Fibroblast of lung (primary cell): ENCODE data around the gene MRPL21. TPM values are rescaled to one million over a fixed set of nuclear protein-coding genes. Genes with fewer than 3 reads are reported as not detected.

Experiments used
- DNase-seq, 2 donors: peaks; one replicate each; pipeline versions ENCODE4 v3.0.0 to v3.0.0-alpha.2; 2010; ENCODE audit warnings: low read depth in 2 of 2
- H2AFZ ChIP-seq: 2 replicates; pipeline ENCODE4 v1.5.1; 2012; ENCODE audit warnings: low read length, control low read depth, inconsistent platforms
- H3K27ac ChIP-seq: 2 replicates; pipeline ENCODE4 v1.5.1; 2011; ENCODE audit warnings: low read length, control low read depth; ENCODE audit not compliant: insufficient read depth
- H3K27me3 ChIP-seq: 2 replicates; pipeline ENCODE4 v1.5.1; 2011; ENCODE audit warnings: mild to moderate bottlenecking, low read length; ENCODE audit not compliant: control insufficient read depth, insufficient read depth
- H3K36me3 ChIP-seq: 2 replicates; pipeline ENCODE4 v1.5.1; 2011; ENCODE audit warnings: low read length; ENCODE audit not compliant: control insufficient read depth, insufficient read depth
- H3K4me1 ChIP-seq: 2 replicates; pipeline ENCODE4 v1.5.1; 2011; ENCODE audit warnings: low read length; ENCODE audit not compliant: control insufficient read depth, insufficient read depth; ENCODE audit errors: extremely low read depth
- H3K4me2 ChIP-seq: 2 replicates; pipeline ENCODE4 v1.5.1; 2011; ENCODE audit warnings: low read length, control low read depth; ENCODE audit not compliant: insufficient read depth; ENCODE audit errors: extremely low read depth
- H3K4me3 ChIP-seq, 4 experiments: fragments of 200-600 bp in 1 of 4; sonication (generic) in 1 of 4; replicated peaks in 1 of 4; 2 replicates each; pipeline ENCODE4 v1.5.1; 2011 to 2016; ENCODE audit warnings: low read length in 4 of 4, low read depth in 3 of 4, mild to moderate bottlenecking in 3 of 4, control low read depth in 2 of 4, inconsistent platforms in 1 of 4, mixed read lengths in 1 of 4; ENCODE audit not compliant: insufficient read depth in 1 of 4; ENCODE audit errors: control extremely low read depth in 1 of 4
- H3K79me2 ChIP-seq: 2 replicates; pipeline ENCODE4 v1.5.1; 2012; ENCODE audit warnings: mild to moderate bottlenecking, low read length, inconsistent platforms; ENCODE audit not compliant: control insufficient read depth, insufficient read depth
- H3K9ac ChIP-seq: 2 replicates; pipeline ENCODE4 v1.5.1; 2011; ENCODE audit warnings: mild to moderate bottlenecking, low read length, control low read depth; ENCODE audit not compliant: insufficient read depth
- H3K9me3 ChIP-seq: 2 replicates; pipeline ENCODE4 v1.5.1; 2012; ENCODE audit warnings: low read depth, low read length; ENCODE audit not compliant: control insufficient read depth, insufficient read depth
- H4K20me1 ChIP-seq: 2 replicates; pipeline ENCODE4 v1.5.1; 2011; ENCODE audit warnings: low read length; ENCODE audit not compliant: control insufficient read depth, insufficient read depth; ENCODE audit errors: extremely low read depth
- CTCF ChIP-seq, 2 donors: IDR thresholded peaks in 1 of 2; conservative IDR thresholded peaks in 1 of 2; 1 replicate in 1 of 2; 2 replicates in 1 of 2; pipeline ENCODE4 v1.5.1; 2011 to 2012; ENCODE audit warnings: low read length in 2 of 2, control low read depth in 1 of 2, inconsistent platforms in 1 of 2, low read depth in 1 of 2, mild to moderate bottlenecking in 1 of 2
- EZH2 ChIP-seq: IDR thresholded peaks from 2 replicates; pipeline ENCODE4 v1.5.1; 2012; ENCODE audit warnings: low read length, control low read depth, mild to moderate bottlenecking; ENCODE audit errors: missing control alignments
- polyA plus RNA-seq, 2 donors: library from polyadenylated mRNA; depleted of rRNA in 1 of 2; stranded (reverse) in 1 of 2; unstranded in 1 of 2; fragments of >200 nt; gene quantifications; 2 replicates each; pipeline ENCODE4 v1.2.1, GENCODE V29; 2011 to 2012; ENCODE audit warnings: missing spikeins in 1 of 2
- total RNA-seq: library from RNA; depleted of rRNA; stranded (reverse); fragments of >200 nt; gene quantifications from 2 replicates; pipeline ENCODE4 v1.2.1, GENCODE V29; 2014

Gene MRPL21
- total and polyA plus RNA-seq, 2 donors (not counting 1 experiment from before 2014, with no cell fraction given) = 31.6 to 59.9 TPM

DNA sequence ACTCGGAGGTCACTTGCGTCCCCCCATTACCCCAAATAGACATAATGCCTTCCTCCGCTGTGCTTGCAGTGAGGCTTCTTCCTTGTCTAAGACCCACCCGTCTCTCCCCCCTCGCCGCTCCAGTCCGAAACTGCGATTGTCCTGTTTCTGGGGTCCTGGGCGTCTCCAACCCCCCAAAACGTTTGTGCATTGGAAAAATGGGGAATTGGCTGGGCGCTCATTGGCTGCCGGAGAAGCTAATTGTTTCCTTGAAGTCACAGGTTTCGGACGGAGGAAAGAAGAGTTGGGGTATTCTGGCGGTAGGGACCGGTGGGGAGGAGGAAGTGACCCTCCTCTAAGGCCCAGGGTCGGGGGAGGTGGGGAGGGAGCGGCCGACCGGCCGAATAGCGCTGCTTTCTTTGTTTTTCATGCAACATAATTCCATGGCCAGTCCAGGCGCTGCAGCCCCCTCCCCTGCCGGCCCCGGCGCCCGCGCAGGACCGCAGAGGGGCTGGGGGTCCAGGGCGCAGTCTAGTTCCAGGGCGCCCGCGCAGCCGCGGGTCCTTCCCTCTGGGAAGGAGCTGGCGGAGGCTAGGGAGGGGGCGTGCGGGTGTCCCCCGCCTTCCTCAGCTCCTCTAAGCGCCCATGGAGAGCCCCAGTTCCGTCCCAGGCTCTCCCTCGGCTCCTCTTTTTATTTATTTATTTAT lies 49.2 kb downstream of the MRPL21 start:
- no peaks in the 10 kb centered on the region for H3K4me1 ChIP-seq
- H3K79me2 ChIP-seq = no peaks in the 10 kb centered on the region
- no peak overlapping the region for H3K4me2 ChIP-seq
- no peak for DNase-seq
- TF ChIP-seq CTCF (conservative IDR thresholded peaks at IDR 0.05 in 1 of 2, IDR thresholded peaks at IDR 0.05 in 1 of 2; ENCODE audit: low read depth in 1 of 2, low read length in 2 of 2) (no peak), EZH2 (peak; percentile 73)
- peak overlapping the region in 1 of 4 experiments; percentile 60 for H3K4me3 ChIP-seq
- H4K20me1 ChIP-seq = no peaks in the 10 kb centered on the region
- no peak overlapping the region for H3K9ac ChIP-seq
- H2AFZ ChIP-seq = no peak overlapping the region
- H3K27ac ChIP-seq = no peak overlapping the region
- H3K9me3 ChIP-seq = no peaks in the 10 kb centered on the region
- H3K36me3 ChIP-seq = no peaks in the 10 kb centered on the region
- peaks cover 20% of the 10 kb centered on the region for H3K27me3 ChIP-seq

DNA sequence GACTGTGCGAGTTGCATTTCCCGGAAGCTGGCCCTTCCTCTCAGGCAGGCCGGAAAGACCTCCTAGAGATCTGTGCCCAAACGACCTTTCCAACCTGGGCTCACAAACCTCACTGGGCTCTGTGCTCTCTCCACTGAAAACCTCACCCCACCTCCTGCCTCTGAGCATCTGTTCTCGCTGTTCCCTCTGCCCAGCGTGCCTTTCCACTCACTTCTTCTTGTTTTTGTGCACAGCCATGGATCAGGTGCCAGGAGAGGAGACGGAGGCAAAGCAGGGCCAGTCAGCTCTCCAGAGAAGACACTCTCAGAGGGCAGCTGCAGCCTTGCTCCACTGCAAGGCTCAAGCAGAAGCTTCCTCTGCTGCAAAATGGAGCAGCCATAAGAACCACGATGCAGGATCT lies 51.0 kb downstream of the MRPL21 start:
- TF ChIP-seq EZH2 (no peak), CTCF (conservative IDR thresholded peaks at IDR 0.05 in 1 of 2, IDR thresholded peaks at IDR 0.05 in 1 of 2; ENCODE audit: low read depth in 1 of 2, low read length in 2 of 2) (no peak)
- H3K9me3 ChIP-seq = no peaks in the 10 kb centered on the region
- no peaks in the 10 kb centered on the region for H4K20me1 ChIP-seq
- H2AFZ ChIP-seq = no peak overlapping the region
- H3K27me3 ChIP-seq = peaks cover 20% of the 10 kb centered on the region
- no peak for DNase-seq
- no peaks in the 10 kb centered on the region for H3K79me2 ChIP-seq
- no peaks in the 10 kb centered on the region for H3K4me1 ChIP-seq
- H3K4me2 ChIP-seq = no peak overlapping the region
- no peak overlapping the region for H3K4me3 ChIP-seq
- no peak overlapping the region for H3K9ac ChIP-seq
- H3K27ac ChIP-seq = no peak overlapping the region
- no peaks in the 10 kb centered on the region for H3K36me3 ChIP-seq

- Histone ChIP-seq H4K20me1 (no peaks in the 10 kb centered on the region), H3K9ac (no peak overlapping the region), H3K79me2 (no peaks in the 10 kb centered on the region), H3K4me1 (no peaks in the 10 kb centered on the region), H3K9me3 (no peaks in the 10 kb centered on the region), H3K4me2 (no peak overlapping the region), H3K4me3 (no peak overlapping the region), H3K27ac (no peak overlapping the region), H3K27me3 (peaks cover 9% of the 10 kb centered on the region), H2AFZ (no peak overlapping the region), H3K36me3 (no peaks in the 10 kb centered on the region)
- TF ChIP-seq EZH2 (no peak), CTCF (conservative IDR thresholded peaks at IDR 0.05 in 1 of 2, IDR thresholded peaks at IDR 0.05 in 1 of 2; ENCODE audit: low read depth in 1 of 2, low read length in 2 of 2) (no peak)
- DNase-seq = no peak
Measured at GRCh38 chr11:68848429-68848828, 55.2 kb downstream of the MRPL21 start.
